Activated CD4-positive, alpha-beta T cell treated with anti-CD3 and anti-CD28 coated beads for 36 hours (primary cell): Measurements from ENCODE around the gene LTBP1. TPM values are rescaled to one million over a fixed set of nuclear protein-coding genes. Genes with fewer than 3 reads are reported as not detected.

ENCODE experiments used
- ATAC-seq: fragments of 200-7000 bp; cut with Tn5 transposase; one replicate; pipeline ENCODE4 v1.10.0; 2021; ENCODE audit warnings: mild to moderate bottlenecking, moderate library complexity
- CTCF ChIA-PET: fragments of 350-600 bp; sonication (Branson Sonifier 250); formaldehyde crosslinking; loops from one replicate; lab custom pipeline; 2021; ENCODE audit warnings: antibody characterized with exemption; lab: Charles Lee
- POLR2A ChIA-PET: fragments of 350-600 bp; sonication (Branson Sonifier 250); formaldehyde crosslinking; loops from one replicate; lab custom pipeline; 2021; ENCODE audit warnings: antibody characterized with exemption, inconsistent platforms; lab: Charles Lee
- DNase-seq: peaks from one replicate; pipeline ENCODE4 v3.0.0-alpha.2; 2020
- H3K27ac Mint-ChIP-seq: one replicate; pipeline ENCODE4 v1.8.0; 2021; ENCODE audit warnings: mixed read lengths
- H3K27me3 Mint-ChIP-seq: one replicate; pipeline ENCODE4 v1.8.0; 2021; ENCODE audit warnings: mixed read lengths
- H3K36me3 Mint-ChIP-seq: one replicate; pipeline ENCODE4 v1.8.0; 2021; ENCODE audit warnings: low read depth, mixed read lengths
- H3K4me1 Mint-ChIP-seq: one replicate; pipeline ENCODE4 v1.8.0; 2021; ENCODE audit warnings: mixed read lengths
- H3K4me3 Mint-ChIP-seq: one replicate; pipeline ENCODE4 v1.8.0; 2021; ENCODE audit warnings: mild to moderate bottlenecking, moderate library complexity, mixed read lengths
- H3K9me3 Mint-ChIP-seq: one replicate; pipeline ENCODE4 v1.8.0; 2021; ENCODE audit warnings: low read depth, mixed read lengths
- intact Hi-C, 2 experiments: fragments of 100-400 bp; cut with DNase I in 1 of 2; cut with micrococcal nuclease in 1 of 2; formaldehyde crosslinking; loops; one replicate each; pipeline versions ENCODE4 v1.14.2 to v1.15.1; 2022 to 2024; cut with DNase I, micrococcal nuclease
- total RNA-seq, 2 experiments: library from RNA; stranded (reverse); gene quantifications; one replicate each; pipeline ENCODE4 v1.2.3, GENCODE V29; 2021

LTBP1 gene
- total RNA-seq, 2 experiments from 2014 or later = 0.14 to 0.26 TPM

GRCh38 chr2:33272001-33272400, 325.2 kb downstream of the LTBP1 start:
- Mint-ChIP-seq H3K27ac (no peak overlapping the region), H3K36me3 (no peaks in the 10 kb centered on the region), H3K27me3 (peaks cover 3% of the 10 kb centered on the region), H3K4me1 (peaks cover 15% of the 10 kb centered on the region), H3K4me3 (no peak overlapping the region), H3K9me3 (peaks cover 1% of the 10 kb centered on the region)
- ATAC-seq (peak; percentile 78), DNase-seq (peak; percentile 18)
- ChIA-PET POLR2A (no interaction called here), CTCF (no interaction called here)
- intact Hi-C loops = loop anchor here (1.0 to 10.0 kb wide), 3 partner anchors 49 to 497 kb away; no protein-coding TSS in a partner anchor

GRCh38 chr2:33273479-33273878, 326.7 kb downstream of the LTBP1 start:
- CTCF ChIA-PET = interaction anchor here (0.8 to 1.4 kb wide), 2 partner anchors 107 to 396 kb away, joined by 3 read pairs; no protein-coding TSS in a partner anchor
- Mint-ChIP-seq H3K4me1 (peaks cover 15% of the 10 kb centered on the region), H3K27ac (no peak overlapping the region)

GRCh38 chr2:33274524-33274923, 327.8 kb downstream of the LTBP1 start:
- intact Hi-C loops = loop anchor here in 1 of 2 experiments (10.0 kb wide), 1 partner anchor 500 kb away; no protein-coding TSS in a partner anchor
- POLR2A ChIA-PET = no interaction called here
- no peaks in the 10 kb centered on the region for H3K9me3 Mint-ChIP-seq

More at GRCh38 chr2:33273479-33273878, 326.7 kb downstream of the LTBP1 start:
- Mint-ChIP-seq H3K36me3 (no peaks in the 10 kb centered on the region), H3K4me3 (no peak overlapping the region), H3K9me3 (no peaks in the 10 kb centered on the region), H3K27me3 (peaks cover 3% of the 10 kb centered on the region)
- POLR2A ChIA-PET = no interaction called here
- ATAC-seq (no peak), DNase-seq (no peak)
- intact Hi-C loops = loop anchor here in 1 of 2 experiments (10.0 kb wide), 1 partner anchor 499 kb away; no protein-coding TSS in a partner anchor

GRCh38 chr2:33275689-33276444, 329.1 kb downstream of the LTBP1 start:
- ATAC-seq (peak; percentile 75), DNase-seq (peak; percentile 54)
- H3K36me3 Mint-ChIP-seq = no peaks in the 10 kb centered on the region
- ChIA-PET CTCF (interaction anchor here (0.7 kb wide), 1 partner anchor 59 kb away, joined by 3 read pairs; no protein-coding TSS in a partner anchor), POLR2A (no interaction called here)
- H3K9me3 Mint-ChIP-seq = no peaks in the 10 kb centered on the region
- H3K27me3 Mint-ChIP-seq = no peaks in the 10 kb centered on the region
- H3K4me3 Mint-ChIP-seq = no peak overlapping the region
- intact Hi-C loops = loop anchor here in 1 of 2 experiments (10.0 kb wide), 1 partner anchor 501 kb away; no protein-coding TSS in a partner anchor
- no peak overlapping the region for H3K27ac Mint-ChIP-seq
- peaks cover 15% of the 10 kb centered on the region for H3K4me1 Mint-ChIP-seq

More at GRCh38 chr2:33274524-33274923, 327.8 kb downstream of the LTBP1 start:
- Mint-ChIP-seq H3K4me1 (peaks cover 15% of the 10 kb centered on the region), H3K36me3 (no peaks in the 10 kb centered on the region), H3K27me3 (peaks cover 2% of the 10 kb centered on the region), H3K27ac (no peak overlapping the region), H3K4me3 (no peak overlapping the region)
- no peak for ATAC-seq
- CTCF ChIA-PET = no interaction called here
- DNase-seq = no peak

- no peak for ATAC-seq
- Mint-ChIP-seq H3K27me3 (no peaks in the 10 kb centered on the region), H3K4me1 (peaks cover 7% of the 10 kb centered on the region), H3K36me3 (no peaks in the 10 kb centered on the region), H3K27ac (no peak overlapping the region), H3K9me3 (no peaks in the 10 kb centered on the region), H3K4me3 (no peak overlapping the region)
- no peak for DNase-seq
- POLR2A ChIA-PET = no interaction called here
- CTCF ChIA-PET = interaction anchor here (0.7 kb wide), 1 partner anchor 75 kb away, joined by 3 read pairs; no protein-coding TSS in a partner anchor
- intact Hi-C loops = loop anchor here in 1 of 2 experiments (10.0 kb wide), 1 partner anchor 502 kb away; no protein-coding TSS in a partner anchor
Observed at GRCh38 chr2:33277002-33277426, 330.3 kb downstream of the LTBP1 start.

- CTCF ChIA-PET = no interaction called here
- no peaks in the 10 kb centered on the region for H3K9me3 Mint-ChIP-seq
- ATAC-seq = no peak
Observed at GRCh38 chr2:33278245-33278943, 331.6 kb downstream of the LTBP1 start.

GRCh38 chr2:33284287-33284686, 337.5 kb downstream of the LTBP1 start:
- no peaks in the 10 kb centered on the region for H3K9me3 Mint-ChIP-seq
- H3K27ac Mint-ChIP-seq = no peak overlapping the region
- intact Hi-C loops = no loop called here
- ChIA-PET CTCF (no interaction called here), POLR2A (no interaction called here)
- H3K4me3 Mint-ChIP-seq = no peak overlapping the region
- no peaks in the 10 kb centered on the region for H3K4me1 Mint-ChIP-seq
- no peaks in the 10 kb centered on the region for H3K36me3 Mint-ChIP-seq
- DNase-seq = no peak
- ATAC-seq = no peak
- H3K27me3 Mint-ChIP-seq = peaks cover 12% of the 10 kb centered on the region

More at GRCh38 chr2:33278245-33278943, 331.6 kb downstream of the LTBP1 start:
- peaks cover 5% of the 10 kb centered on the region for H3K4me1 Mint-ChIP-seq
- H3K27me3 Mint-ChIP-seq = no peaks in the 10 kb centered on the region
- intact Hi-C loops = loop anchor here in 1 of 2 experiments (10.0 kb wide), 1 partner anchor 504 kb away; no protein-coding TSS in a partner anchor
- H3K36me3 Mint-ChIP-seq = no peaks in the 10 kb centered on the region
- no peak overlapping the region for H3K4me3 Mint-ChIP-seq
- DNase-seq = no peak
- POLR2A ChIA-PET = no interaction called here
- no peak overlapping the region for H3K27ac Mint-ChIP-seq

GRCh38 chr2:33287507-33288005, 340.8 kb downstream of the LTBP1 start:
- Mint-ChIP-seq H3K4me1 (no peaks in the 10 kb centered on the region), H3K4me3 (no peak overlapping the region), H3K36me3 (no peaks in the 10 kb centered on the region), H3K27ac (no peak overlapping the region), H3K27me3 (peaks cover 12% of the 10 kb centered on the region), H3K9me3 (no peaks in the 10 kb centered on the region)
- POLR2A ChIA-PET = no interaction called here
- CTCF ChIA-PET = interaction anchor here (1.2 kb wide), 1 partner anchor 85 kb away, joined by 5 read pairs; no protein-coding TSS in a partner anchor
- DNase-seq (no peak), ATAC-seq (no peak)
- intact Hi-C loops = no loop called here

- intact Hi-C loops = no loop called here
- H3K27ac Mint-ChIP-seq = no peak overlapping the region
- H3K4me3 Mint-ChIP-seq = no peak overlapping the region
- DNase-seq (no peak), ATAC-seq (no peak)
- CTCF ChIA-PET = interaction anchor here (1.2 kb wide), 1 partner anchor 84 kb away, joined by 5 read pairs; no protein-coding TSS in a partner anchor
- H3K9me3 Mint-ChIP-seq = no peaks in the 10 kb centered on the region
- no peaks in the 10 kb centered on the region for H3K4me1 Mint-ChIP-seq
- H3K27me3 Mint-ChIP-seq = peaks cover 12% of the 10 kb centered on the region
- no peaks in the 10 kb centered on the region for H3K36me3 Mint-ChIP-seq
- POLR2A ChIA-PET = no interaction called here
Observed at GRCh38 chr2:33288011-33288410, 341.3 kb downstream of the LTBP1 start.

- Mint-ChIP-seq H3K27me3 (peaks cover 12% of the 10 kb centered on the region), H3K36me3 (no peaks in the 10 kb centered on the region), H3K9me3 (no peaks in the 10 kb centered on the region), H3K4me1 (no peaks in the 10 kb centered on the region), H3K27ac (no peak overlapping the region), H3K4me3 (no peak overlapping the region)
- CTCF ChIA-PET = no interaction called here
- DNase-seq (no peak), ATAC-seq (no peak)
- intact Hi-C loops = no loop called here
- POLR2A ChIA-PET = no interaction called here
Observed at GRCh38 chr2:33289961-33290360, 343.2 kb downstream of the LTBP1 start.
